ENCODE data around the gene ADAMTS17. TPM values are rescaled to one million over a fixed set of nuclear protein-coding genes. Genes with fewer than 3 reads are reported as not detected.

The ADAMTS17 gene
- total RNA-seq, 1 experiment from 2014 or later: 4.2 TPM

- Histone ChIP-seq H3K4me3 (replicated peaks in 1 of 2; ENCODE audit: low read depth in 1 of 2, low read length in 2 of 2) (no peak overlapping the region), H3K4me2 (ENCODE audit: low read length) (no peak overlapping the region), H3K9me2 (ENCODE audit: insufficient read depth) (no peaks in the 10 kb centered on the region), H3K27me3 (ENCODE audit: insufficient read depth, low read length) (no peaks in the 10 kb centered on the region), H4K20me1 (ENCODE audit: insufficient read depth) (no peaks in the 10 kb centered on the region), H3K79me2 (ENCODE audit: insufficient read depth, low read length) (no peaks in the 10 kb centered on the region), H3K27ac (ENCODE audit: low read depth, low read length) (no peak overlapping the region), H3K4me1 (ENCODE audit: control insufficient read depth in 1 of 2, insufficient read depth in 2 of 2, low read length in 2 of 2) (no peaks in the 10 kb centered on the region), H3K9ac (ENCODE audit: low read length) (no peak overlapping the region), H2AFZ (ENCODE audit: low read depth, low read length, poor library complexity, severe bottlenecking) (no peak overlapping the region), H3K36me3 (ENCODE audit: control insufficient read depth in 1 of 2, insufficient read depth in 2 of 2, low read length in 2 of 2) (no peaks in the 10 kb centered on the region), H3K9me3 (ENCODE audit: control insufficient read depth in 1 of 2, insufficient read depth in 1 of 2, low read depth in 1 of 2, low read length in 2 of 2) (no peaks in the 10 kb centered on the region)
- RAD21 ChIA-PET (ENCODE audit: low non-redundant PET in 1 of 2, low total read pairs in 2 of 2, uncharacterized antibody in 2 of 2, unreplicated experiment in 2 of 2): no interaction called here
- POLR2A ChIA-PET: no interaction called here
- DNase-seq (ENCODE audit: low read depth, low spot score) (no peak), ATAC-seq (no peak)
- CTCF ChIA-PET: no interaction called here
- no TSS peak for BruUV-seq (replicated peaks)
- intact Hi-C loops (cut with micrococcal nuclease): no loop called here
- TF ChIP-seq FOSL1 (IDR thresholded peaks at IDR 0.05; ENCODE audit: low read depth) (no peak), EZH2 (IDR thresholded peaks at IDR 0.05) (no peak), EGR1 (IDR thresholded peaks at IDR 0.05; ENCODE audit: low read depth) (no peak), POLR2AphosphoS5 (IDR thresholded peaks at IDR 0.05; ENCODE audit: low read depth, low read length) (no peak)
- TF ChIP-seq, protein P1, sequence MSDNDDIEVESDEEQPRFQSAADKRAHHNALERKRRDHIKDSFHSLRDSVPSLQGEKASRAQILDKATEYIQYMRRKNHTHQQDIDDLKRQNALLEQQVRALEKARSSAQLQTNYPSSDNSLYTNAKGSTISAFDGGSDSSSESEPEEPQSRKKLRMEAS (IDR thresholded peaks at IDR 0.05): no peak
These were observed 143.3 kb downstream of the ADAMTS17 start for GRCh38 chr15:100198442-100198841.

GRCh38 chr15:100196326-100197058 is 145.3 kb downstream of the ADAMTS17 start:
- TF ChIP-seq EZH2phosphoT487 (IDR thresholded peaks at IDR 0.05; ENCODE audit: borderline replicate concordance) (no peak), EGR1 (IDR thresholded peaks at IDR 0.05; ENCODE audit: low read depth) (no peak)
- H3K4me1 ChIP-seq (ENCODE audit: control insufficient read depth in 1 of 2, insufficient read depth in 2 of 2, low read length in 2 of 2): no peaks in the 10 kb centered on the region
- no peak for DNase-seq (ENCODE audit: low read depth, low spot score)
- no peak for ATAC-seq
- H3K27ac ChIP-seq (ENCODE audit: low read depth, low read length): no peak overlapping the region
- no peak overlapping the region for H2AFZ ChIP-seq (ENCODE audit: low read depth, low read length, poor library complexity, severe bottlenecking)
- H4K20me1 ChIP-seq (ENCODE audit: insufficient read depth): no peaks in the 10 kb centered on the region
- H3K27me3 ChIP-seq (ENCODE audit: insufficient read depth, low read length): no peaks in the 10 kb centered on the region
- intact Hi-C loops (cut with micrococcal nuclease): no loop called here
- BruUV-seq (replicated peaks): no TSS peak
- H3K9me3 ChIP-seq (ENCODE audit: control insufficient read depth in 1 of 2, insufficient read depth in 1 of 2, low read depth in 1 of 2, low read length in 2 of 2): no peaks in the 10 kb centered on the region
- H3K79me2 ChIP-seq (ENCODE audit: insufficient read depth, low read length): no peaks in the 10 kb centered on the region
- ChIA-PET RAD21 (ENCODE audit: low non-redundant PET in 1 of 2, low total read pairs in 2 of 2, uncharacterized antibody in 2 of 2, unreplicated experiment in 2 of 2) (no interaction called here), CTCF (no interaction called here), POLR2A (no interaction called here)
- no peaks in the 10 kb centered on the region for H3K36me3 ChIP-seq (ENCODE audit: control insufficient read depth in 1 of 2, insufficient read depth in 2 of 2, low read length in 2 of 2)
- no peak overlapping the region for H3K4me3 ChIP-seq (replicated peaks in 1 of 2; ENCODE audit: low read depth in 1 of 2, low read length in 2 of 2)
- no peak overlapping the region for H3K4me2 ChIP-seq (ENCODE audit: low read length)
- no peaks in the 10 kb centered on the region for H3K9me2 ChIP-seq (ENCODE audit: insufficient read depth)
- H3K9ac ChIP-seq (ENCODE audit: low read length): no peak overlapping the region

All from HCT116 (cell line).